ENCODE results near the gene EEF1AKMT2.
"Not testable (repeated sequence)": the region's sequence is repeated elsewhere in the genome, so short reads cannot be mapped to it uniquely, and the experiment has no call there.

EEF1AKMT2 gene

GRCh38 chr10:124746992-124747391 lies 44.7 kb downstream of the EEF1AKMT2 start:
- peaks cover 24% of the 10 kb centered on the region for H3K36me3 Mint-ChIP-seq (ENCODE audit: insufficient read depth)
- DNase-seq (no peak), ATAC-seq (replicated peaks) (no peak)
- no peak overlapping the region for H3K4me3 Mint-ChIP-seq
- H3K9me3 Mint-ChIP-seq = no peaks in the 10 kb centered on the region
- no peak overlapping the region for H3K27ac Mint-ChIP-seq
- H3K27me3 Mint-ChIP-seq = no peaks in the 10 kb centered on the region
- H3K4me1 Mint-ChIP-seq (ENCODE audit: low read depth in 2 of 2) = peaks cover 13 to 22% of the 10 kb centered on the region in 2 donors

GRCh38 chr10:124746447-124746846 lies 45.2 kb downstream of the EEF1AKMT2 start:
- H3K27ac Mint-ChIP-seq = peak overlapping the region in 1 of 2 donors; percentile 23
- H3K36me3 Mint-ChIP-seq (ENCODE audit: insufficient read depth) = peaks cover 26% of the 10 kb centered on the region
- not testable (repeated sequence) for H3K9me3 Mint-ChIP-seq

GRCh38 chr10:124745673-124746072 lies 46.0 kb downstream of the EEF1AKMT2 start:
- DNase-seq (peak; percentile 46 to 53 (median 49)), ATAC-seq (replicated peaks) (no peak)
- Mint-ChIP-seq H3K9me3 (no peaks in the 10 kb centered on the region), H3K27ac (no peak overlapping the region), H3K27me3 (no peaks in the 10 kb centered on the region), H3K36me3 (ENCODE audit: insufficient read depth) (peaks cover 34% of the 10 kb centered on the region), H3K4me3 (peak overlapping the region; percentile 40 to 73), H3K4me1 (ENCODE audit: low read depth in 2 of 2) (peaks cover 25 to 35% of the 10 kb centered on the region in 2 donors)

More at GRCh38 chr10:124746447-124746846, 45.2 kb downstream of the EEF1AKMT2 start:
- H3K4me3 Mint-ChIP-seq; H3K27me3 Mint-ChIP-seq; DNase-seq; ATAC-seq (replicated peaks): not testable (repeated sequence)
- H3K4me1 Mint-ChIP-seq (ENCODE audit: low read depth in 2 of 2) = peaks cover 19 to 27% of the 10 kb centered on the region in 2 donors

- DNase-seq (no peak), ATAC-seq (replicated peaks) (no peak)
- no peaks in the 10 kb centered on the region for H3K27me3 Mint-ChIP-seq
- H3K4me1 Mint-ChIP-seq (ENCODE audit: low read depth in 2 of 2) = peaks cover 28 to 39% of the 10 kb centered on the region in 2 donors
- H3K36me3 Mint-ChIP-seq (ENCODE audit: insufficient read depth) = peaks cover 37% of the 10 kb centered on the region
- H3K4me3 Mint-ChIP-seq = peak overlapping the region; percentile 40 to 73
- peak overlapping the region; percentile 12 to 65 for H3K27ac Mint-ChIP-seq
- H3K9me3 Mint-ChIP-seq = no peaks in the 10 kb centered on the region
Observed at GRCh38 chr10:124745252-124745651, 46.4 kb downstream of the EEF1AKMT2 start.

- Mint-ChIP-seq H3K27ac (peak within 1 kb of the TSS; percentile 96 to 98), H3K4me1 (ENCODE audit: low read depth in 2 of 2) (peaks cover 37 to 48% of the 10 kb centered on the region in 2 donors), H3K36me3 (ENCODE audit: insufficient read depth) (peaks cover 46% of the 10 kb centered on the region), H3K27me3 (no peaks in the 10 kb centered on the region), H3K9me3 (no peaks in the 10 kb centered on the region), H3K4me3 (peak within 1 kb of the TSS; percentile 91 to 93)
- ATAC-seq (replicated peaks) (peak; percentile 75), DNase-seq (peak; percentile 75 to 82 (median 75))
Observed at GRCh38 chr10:124744102-124745050, 47.3 kb downstream of the EEF1AKMT2 start, which contains the start of gene FAM53B. FAM53B (minus strand) TSS chr10:124744378; CDS start chr10:124706713, 37,665 bp downstream.

GRCh38 chr10:124743191-124744101 lies 48.2 kb downstream of the EEF1AKMT2 start:
- Mint-ChIP-seq H3K4me3 (peak overlapping the region; percentile 91 to 93), H3K27ac (peak overlapping the region; percentile 96 to 98), H3K4me1 (ENCODE audit: low read depth in 2 of 2) (peaks cover 45 to 53% of the 10 kb centered on the region in 2 donors), H3K27me3 (no peaks in the 10 kb centered on the region), H3K36me3 (ENCODE audit: insufficient read depth) (peaks cover 48% of the 10 kb centered on the region), H3K9me3 (no peaks in the 10 kb centered on the region)
- DNase-seq (no peak), ATAC-seq (replicated peaks) (peak; percentile 17)

- Mint-ChIP-seq H3K4me1 (ENCODE audit: low read depth in 2 of 2) (peaks cover 52 to 62% of the 10 kb centered on the region in 2 donors), H3K9me3 (no peaks in the 10 kb centered on the region), H3K27me3 (no peaks in the 10 kb centered on the region), H3K4me3 (peak overlapping the region; percentile 91 to 93), H3K27ac (peak overlapping the region; percentile 96 to 98), H3K36me3 (ENCODE audit: insufficient read depth) (peaks cover 44% of the 10 kb centered on the region)
- no peak for ATAC-seq (replicated peaks)
- no peak for DNase-seq
Observed at GRCh38 chr10:124742413-124743190, 49.1 kb downstream of the EEF1AKMT2 start.

GRCh38 chr10:124741922-124742412 lies 49.7 kb downstream of the EEF1AKMT2 start:
- H3K27ac Mint-ChIP-seq = peak overlapping the region; percentile 96 to 98
- peaks cover 59 to 68% of the 10 kb centered on the region in 2 donors for H3K4me1 Mint-ChIP-seq (ENCODE audit: low read depth in 2 of 2)
- no peaks in the 10 kb centered on the region for H3K27me3 Mint-ChIP-seq
- no peaks in the 10 kb centered on the region for H3K9me3 Mint-ChIP-seq
- no peak for DNase-seq
- H3K36me3 Mint-ChIP-seq (ENCODE audit: insufficient read depth) = peaks cover 44% of the 10 kb centered on the region
- H3K4me3 Mint-ChIP-seq = peak overlapping the region; percentile 91 to 93
- no peak for ATAC-seq (replicated peaks)

GRCh38 chr10:124741281-124741921 lies 50.3 kb downstream of the EEF1AKMT2 start:
- no peaks in the 10 kb centered on the region for H3K27me3 Mint-ChIP-seq
- peak; percentile 74 to 84 (median 80) for DNase-seq
- ATAC-seq (replicated peaks) = peak; percentile 50
- H3K4me1 Mint-ChIP-seq (ENCODE audit: low read depth in 2 of 2) = peaks cover 64 to 74% of the 10 kb centered on the region in 2 donors
- H3K36me3 Mint-ChIP-seq (ENCODE audit: insufficient read depth) = peaks cover 41% of the 10 kb centered on the region
- H3K27ac Mint-ChIP-seq = peak overlapping the region; percentile 96 to 98
- H3K9me3 Mint-ChIP-seq = no peaks in the 10 kb centered on the region
- peak overlapping the region; percentile 91 to 93 for H3K4me3 Mint-ChIP-seq

GRCh38 chr10:124740369-124741280 lies 51.1 kb downstream of the EEF1AKMT2 start:
- Mint-ChIP-seq H3K4me3 (peak overlapping the region; percentile 91 to 93), H3K27ac (peak overlapping the region; percentile 96 to 98), H3K9me3 (no peaks in the 10 kb centered on the region), H3K27me3 (no peaks in the 10 kb centered on the region), H3K36me3 (ENCODE audit: insufficient read depth) (peaks cover 43% of the 10 kb centered on the region), H3K4me1 (ENCODE audit: low read depth in 2 of 2) (peaks cover 72 to 80% of the 10 kb centered on the region in 2 donors)
- DNase-seq (no peak), ATAC-seq (replicated peaks) (peak; percentile 26)

GRCh38 chr10:124739986-124740368 lies 51.7 kb downstream of the EEF1AKMT2 start:
- no peaks in the 10 kb centered on the region for H3K9me3 Mint-ChIP-seq
- H3K36me3 Mint-ChIP-seq (ENCODE audit: insufficient read depth) = peaks cover 48% of the 10 kb centered on the region
- no peak for ATAC-seq (replicated peaks)
- peak overlapping the region; percentile 96 to 98 for H3K27ac Mint-ChIP-seq
- no peaks in the 10 kb centered on the region for H3K27me3 Mint-ChIP-seq
- H3K4me3 Mint-ChIP-seq = peak overlapping the region; percentile 91 to 93
- peaks cover 72 to 80% of the 10 kb centered on the region in 2 donors for H3K4me1 Mint-ChIP-seq (ENCODE audit: low read depth in 2 of 2)
- DNase-seq = no peak

Data from effector memory CD8-positive, alpha-beta T cell (primary cell).